HAP-1 (cell line): ENCODE measurements around the gene HIVEP3.
A peak's percentile ranks its signal among the peaks of the same experiment; 100 is the strongest.

Source experiments
- DNase-seq, 2 experiments: peaks; one replicate each; pipeline ENCODE4 v3.0.0-alpha.2; 2016 to 2020; ENCODE audit warnings: low spot score in 2 of 2
- H3K27me3 ChIP-seq: fragments of 250-450 bp; sonication (Bioruptor Pico); 2 replicates; pipeline ENCODE4 v1.5.1; 2020; ENCODE audit warnings: low read depth, mild to moderate bottlenecking, moderate library complexity
- H3K36me3 ChIP-seq: fragments of 250-450 bp; sonication (Bioruptor Pico); replicated peaks from 2 replicates; pipeline ENCODE4 v1.5.1; 2020; ENCODE audit warnings: mild to moderate bottlenecking
- H3K4me1 ChIP-seq: fragments of 250-450 bp; sonication (Bioruptor Pico); 2 replicates; pipeline ENCODE4 v1.5.1; 2020; ENCODE audit warnings: mild to moderate bottlenecking
- H3K4me3 ChIP-seq: fragments of 250-450 bp; sonication (Bioruptor Pico); 2 replicates; pipeline ENCODE4 v1.5.1; 2020; ENCODE audit warnings: mild to moderate bottlenecking, moderate library complexity
- H3K9me3 ChIP-seq: fragments of 250-450 bp; sonication (Bioruptor Pico); 2 replicates; pipeline ENCODE4 v1.5.1; 2020; ENCODE audit warnings: mild to moderate bottlenecking, moderate library complexity
- in situ Hi-C: fragments of 300-500 bp; cut with MboI; formaldehyde crosslinking; loops from 3 replicates; pipeline ENCODE4 v1.14.3; 2020; ENCODE audit warnings: low sequenced_read_pairs, inconsistent platforms, mixed read lengths

The HIVEP3 gene

GRCh38 chr1:41611068-41611931 is 307.4 kb downstream of the HIVEP3 start:
- Histone ChIP-seq H3K4me3 (no peak overlapping the region), H3K36me3 (no peaks in the 10 kb centered on the region), H3K9me3 (no peaks in the 10 kb centered on the region), H3K4me1 (no peaks in the 10 kb centered on the region), H3K27me3 (no peaks in the 10 kb centered on the region; the same call in 1 of the 2 replicates)
- no peak for DNase-seq
- in situ Hi-C loops: no loop called here

DNA sequence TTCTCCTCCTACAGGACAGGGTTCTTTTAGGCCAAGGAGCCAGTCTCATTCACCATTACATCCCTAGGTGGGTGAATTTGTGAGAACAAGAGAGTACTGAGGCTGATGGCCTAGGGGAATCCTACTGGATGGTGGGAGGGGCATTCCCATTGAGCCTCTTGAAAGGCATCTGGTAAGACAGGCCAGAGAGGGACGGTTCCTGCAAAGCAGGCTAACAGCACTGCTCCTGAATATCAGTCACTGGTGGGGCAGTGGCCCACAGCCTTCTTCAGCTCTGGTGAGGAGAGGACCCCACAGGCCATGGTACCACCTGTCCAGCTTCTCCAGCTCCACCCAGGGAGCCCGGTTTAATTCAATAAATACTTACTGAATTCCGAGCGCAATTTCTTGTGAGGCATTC is 308.4 kb downstream of the HIVEP3 start:
- Histone ChIP-seq H3K36me3 (no peaks in the 10 kb centered on the region), H3K4me1 (no peaks in the 10 kb centered on the region), H3K4me3 (no peak overlapping the region), H3K9me3 (no peaks in the 10 kb centered on the region), H3K27me3 (no peaks in the 10 kb centered on the region; the same call in 1 of the 2 replicates)
- in situ Hi-C loops: no loop called here
- no peak for DNase-seq

- H3K36me3 ChIP-seq: no peaks in the 10 kb centered on the region
- H3K4me1 ChIP-seq: no peaks in the 10 kb centered on the region
- no peak overlapping the region for H3K4me3 ChIP-seq
- H3K27me3 ChIP-seq: no peaks in the 10 kb centered on the region; the same call in 1 of the 2 replicates
- DNase-seq: no peak
- no peaks in the 10 kb centered on the region for H3K9me3 ChIP-seq
- in situ Hi-C loops: no loop called here
Measured at GRCh38 chr1:41609166-41609883, 309.4 kb downstream of the HIVEP3 start.

DNA sequence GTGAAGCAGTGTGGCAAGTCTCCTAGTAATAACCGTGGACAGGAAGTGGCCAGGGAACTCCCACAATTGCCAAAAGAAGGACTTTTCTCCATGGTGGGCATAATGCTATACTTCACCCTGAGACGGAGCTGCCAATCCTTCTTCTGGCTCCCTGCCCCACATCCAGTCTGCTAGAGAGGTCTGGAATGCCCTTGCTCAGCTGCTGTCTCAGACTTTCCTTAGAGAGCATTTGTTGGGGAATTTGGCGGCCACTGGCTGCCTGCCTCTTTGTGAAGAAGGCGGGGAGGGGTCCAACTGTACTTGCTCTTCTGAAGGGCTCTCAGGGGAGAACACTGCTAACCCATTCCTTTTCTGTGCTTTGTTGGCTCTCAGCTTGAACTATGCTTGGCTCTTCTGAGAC is 310.5 kb downstream of the HIVEP3 start:
- H3K4me3 ChIP-seq: no peak overlapping the region
- no peaks in the 10 kb centered on the region for H3K4me1 ChIP-seq
- in situ Hi-C loops: no loop called here
- DNase-seq: no peak
- no peaks in the 10 kb centered on the region; the same call in 1 of the 2 replicates for H3K27me3 ChIP-seq
- no peaks in the 10 kb centered on the region for H3K36me3 ChIP-seq
- no peaks in the 10 kb centered on the region for H3K9me3 ChIP-seq

- no peaks in the 10 kb centered on the region for H3K4me1 ChIP-seq
- H3K27me3 ChIP-seq: no peaks in the 10 kb centered on the region; the same call in 1 of the 2 replicates
- H3K4me3 ChIP-seq: no peak overlapping the region
- in situ Hi-C loops: no loop called here
- no peak for DNase-seq
- no peaks in the 10 kb centered on the region for H3K36me3 ChIP-seq
- no peaks in the 10 kb centered on the region for H3K9me3 ChIP-seq
Measured at GRCh38 chr1:41607808-41608207, 310.9 kb downstream of the HIVEP3 start.

- Histone ChIP-seq H3K36me3 (no peaks in the 10 kb centered on the region), H3K27me3 (no peaks in the 10 kb centered on the region), H3K9me3 (no peaks in the 10 kb centered on the region; the same call in 1 of the 2 replicates), H3K4me1 (peaks cover 2% of the 10 kb centered on the region; the same call in 1 of the 2 replicates), H3K4me3 (no peak overlapping the region)
- in situ Hi-C loops: no loop called here
- DNase-seq: no peak
Measured at GRCh38 chr1:41599912-41600311, 318.8 kb downstream of the HIVEP3 start.

DNA sequence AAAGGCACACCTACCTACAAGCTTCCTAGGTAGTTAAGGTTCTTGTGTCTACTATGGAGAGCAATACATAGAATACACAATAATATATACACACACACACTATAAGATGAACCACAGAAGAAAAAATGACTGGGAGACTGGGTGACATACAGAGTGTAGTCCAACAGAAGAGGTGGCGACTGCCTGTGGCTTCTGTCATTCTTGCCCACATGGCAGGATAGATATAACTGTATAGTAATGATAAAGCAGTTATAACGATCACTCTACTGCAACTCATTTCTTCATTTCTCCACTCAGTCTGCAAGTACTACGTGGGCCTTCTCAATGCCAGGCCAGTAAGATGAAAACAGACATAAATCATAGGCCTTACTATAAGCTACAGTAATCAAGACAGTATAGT is 320.4 kb downstream of the HIVEP3 start:
- H3K4me3 ChIP-seq: no peak overlapping the region
- no peaks in the 10 kb centered on the region for H3K27me3 ChIP-seq
- no peaks in the 10 kb centered on the region for H3K36me3 ChIP-seq
- H3K4me1 ChIP-seq: peaks cover 2% of the 10 kb centered on the region; the same call in 1 of the 2 replicates
- no peak for DNase-seq
- in situ Hi-C loops: no loop called here
- no peaks in the 10 kb centered on the region; the same call in 1 of the 2 replicates for H3K9me3 ChIP-seq

- in situ Hi-C loops: no loop called here
- Histone ChIP-seq H3K36me3 (no peaks in the 10 kb centered on the region), H3K4me3 (no peak overlapping the region), H3K27me3 (no peaks in the 10 kb centered on the region), H3K4me1 (no peaks in the 10 kb centered on the region), H3K9me3 (no peaks in the 10 kb centered on the region)
- peak in 1 of 2 experiments; percentile 2 for DNase-seq
Measured at GRCh38 chr1:41592451-41593125, 326.1 kb downstream of the HIVEP3 start.

DNA sequence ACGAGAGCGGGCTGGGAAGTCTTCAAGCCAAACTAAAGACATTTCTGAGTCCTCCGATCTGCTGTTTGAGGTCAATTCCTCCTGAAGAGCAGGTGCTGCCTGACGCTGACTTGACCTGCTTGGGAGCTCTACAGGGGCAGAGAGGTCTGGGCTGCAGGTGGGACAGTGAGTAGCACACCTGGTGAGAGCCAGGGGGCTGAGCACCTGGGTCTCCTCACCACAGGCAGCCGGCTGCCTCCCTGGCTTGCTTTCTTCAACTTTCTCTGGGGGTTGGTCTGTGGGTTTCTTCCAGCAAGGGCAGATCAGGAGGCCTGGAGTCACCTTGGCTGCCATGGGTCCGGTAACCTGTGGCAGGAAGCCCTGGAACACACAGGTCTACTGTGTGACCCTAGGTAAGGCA is 326.8 kb downstream of the HIVEP3 start:
- in situ Hi-C loops: no loop called here
- no peak for DNase-seq
- H3K4me3 ChIP-seq: no peak overlapping the region
- H3K36me3 ChIP-seq: no peaks in the 10 kb centered on the region
- no peaks in the 10 kb centered on the region for H3K9me3 ChIP-seq
- H3K27me3 ChIP-seq: no peaks in the 10 kb centered on the region
- no peaks in the 10 kb centered on the region for H3K4me1 ChIP-seq

DNA sequence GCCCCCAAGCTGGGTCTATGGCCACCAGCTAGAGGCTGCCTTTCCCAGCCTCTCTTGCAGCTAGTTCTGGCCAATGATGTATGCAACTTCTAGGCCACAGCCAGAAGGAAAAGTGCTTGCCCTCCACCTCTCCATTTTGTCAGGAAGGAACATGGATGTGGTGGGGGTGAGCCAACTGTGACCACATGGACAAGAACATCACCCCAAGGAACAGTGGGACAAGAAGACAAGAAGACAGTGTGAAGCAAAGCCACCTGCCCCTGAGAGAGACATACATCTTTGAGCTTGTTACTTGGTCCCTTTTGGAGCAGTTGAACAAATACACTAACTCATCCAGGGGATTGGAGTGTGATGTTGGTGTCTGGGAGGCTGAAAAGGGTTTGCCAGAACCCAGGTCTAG is 328.4 kb downstream of the HIVEP3 start:
- in situ Hi-C loops: no loop called here

GRCh38 chr1:41589395-41589794 is 329.3 kb downstream of the HIVEP3 start:
- H3K9me3 ChIP-seq: no peaks in the 10 kb centered on the region
- no peak overlapping the region for H3K4me3 ChIP-seq
- in situ Hi-C loops: no loop called here
- H3K4me1 ChIP-seq: no peaks in the 10 kb centered on the region
- H3K27me3 ChIP-seq: no peaks in the 10 kb centered on the region
- no peaks in the 10 kb centered on the region for H3K36me3 ChIP-seq
- no peak for DNase-seq

More for the DNA sequence above, 328.4 kb downstream of the HIVEP3 start:
- Histone ChIP-seq H3K4me1 (no peaks in the 10 kb centered on the region), H3K27me3 (no peaks in the 10 kb centered on the region), H3K36me3 (no peaks in the 10 kb centered on the region), H3K9me3 (no peaks in the 10 kb centered on the region), H3K4me3 (no peak overlapping the region)
- DNase-seq: no peak

DNA sequence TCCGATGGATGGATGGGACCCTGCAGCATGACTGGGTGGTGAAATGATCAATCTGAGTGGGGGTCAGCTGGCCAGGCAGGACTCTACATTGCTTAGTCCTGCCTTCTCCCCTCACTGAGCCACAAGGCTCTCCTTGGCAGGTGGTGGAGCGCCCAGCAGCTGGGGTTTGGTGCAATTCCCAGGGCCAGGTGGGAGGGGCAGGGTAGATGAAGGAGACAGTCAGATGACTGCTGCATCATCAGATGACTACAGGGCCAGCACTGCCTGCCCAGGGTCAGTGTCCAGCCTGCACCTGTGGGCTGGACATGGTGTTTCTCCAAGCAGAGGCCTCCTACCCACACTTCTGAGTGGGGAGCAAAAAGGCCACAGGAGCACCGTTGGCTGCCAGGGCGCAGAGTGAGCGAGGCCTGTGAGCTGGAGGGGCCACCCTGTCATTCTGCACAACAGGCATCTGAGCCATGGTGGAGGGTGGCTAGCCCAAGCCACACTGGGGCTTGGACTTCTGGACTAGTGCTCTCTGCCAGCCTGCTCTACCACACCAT is 330.3 kb downstream of the HIVEP3 start:
- no peaks in the 10 kb centered on the region for H3K36me3 ChIP-seq
- no peak overlapping the region for H3K4me3 ChIP-seq
- no peaks in the 10 kb centered on the region for H3K27me3 ChIP-seq
- no peak for DNase-seq
- no peaks in the 10 kb centered on the region for H3K9me3 ChIP-seq
- in situ Hi-C loops: no loop called here
- no peaks in the 10 kb centered on the region for H3K4me1 ChIP-seq

DNA sequence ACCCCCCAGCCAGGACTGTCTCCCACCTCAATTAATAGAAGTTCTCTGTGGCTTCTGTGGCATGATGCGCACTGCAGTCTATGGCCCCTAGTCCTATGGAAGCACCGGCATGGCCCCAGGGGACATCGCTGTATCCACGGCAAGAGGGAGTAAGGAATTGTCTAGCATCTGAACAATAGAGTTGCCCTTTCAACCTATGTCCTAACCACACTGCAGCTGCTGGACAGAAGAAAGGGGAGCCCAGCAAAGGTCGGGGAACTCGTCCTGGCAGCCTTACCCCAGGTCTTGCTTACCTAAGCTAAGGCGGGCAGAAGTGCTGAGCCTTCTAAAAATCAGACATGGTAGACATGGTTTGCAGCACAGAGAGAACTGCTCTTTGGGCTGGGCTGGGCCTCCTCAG is 330.9 kb downstream of the HIVEP3 start:
- H3K27me3 ChIP-seq: no peaks in the 10 kb centered on the region
- in situ Hi-C loops: no loop called here

More for the DNA sequence above, 330.9 kb downstream of the HIVEP3 start:
- no peak overlapping the region for H3K4me3 ChIP-seq
- DNase-seq: no peak
- no peaks in the 10 kb centered on the region for H3K36me3 ChIP-seq
- H3K9me3 ChIP-seq: no peaks in the 10 kb centered on the region
- no peaks in the 10 kb centered on the region for H3K4me1 ChIP-seq
